ENCODE measurements around the gene PDLIM7.

Gene PDLIM7

GRCh38 chr5:177449140-177450061, 48.0 kb downstream of the PDLIM7 start:
- no peak overlapping the region for H3K27ac ChIP-seq (ENCODE audit: low read length)
- no peak overlapping the region for H3K4me3 ChIP-seq (ENCODE audit: low read length)
- no peak for TF ChIP-seq EZH2phosphoT487 (IDR thresholded peaks at IDR 0.05; ENCODE audit: low read depth)
- TF ChIP-seq, protein P1, sequence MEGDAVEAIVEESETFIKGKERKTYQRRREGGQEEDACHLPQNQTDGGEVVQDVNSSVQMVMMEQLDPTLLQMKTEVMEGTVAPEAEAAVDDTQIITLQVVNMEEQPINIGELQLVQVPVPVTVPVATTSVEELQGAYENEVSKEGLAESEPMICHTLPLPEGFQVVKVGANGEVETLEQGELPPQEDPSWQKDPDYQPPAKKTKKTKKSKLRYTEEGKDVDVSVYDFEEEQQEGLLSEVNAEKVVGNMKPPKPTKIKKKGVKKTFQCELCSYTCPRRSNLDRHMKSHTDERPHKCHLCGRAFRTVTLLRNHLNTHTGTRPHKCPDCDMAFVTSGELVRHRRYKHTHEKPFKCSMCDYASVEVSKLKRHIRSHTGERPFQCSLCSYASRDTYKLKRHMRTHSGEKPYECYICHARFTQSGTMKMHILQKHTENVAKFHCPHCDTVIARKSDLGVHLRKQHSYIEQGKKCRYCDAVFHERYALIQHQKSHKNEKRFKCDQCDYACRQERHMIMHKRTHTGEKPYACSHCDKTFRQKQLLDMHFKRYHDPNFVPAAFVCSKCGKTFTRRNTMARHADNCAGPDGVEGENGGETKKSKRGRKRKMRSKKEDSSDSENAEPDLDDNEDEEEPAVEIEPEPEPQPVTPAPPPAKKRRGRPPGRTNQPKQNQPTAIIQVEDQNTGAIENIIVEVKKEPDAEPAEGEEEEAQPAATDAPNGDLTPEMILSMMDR (IDR thresholded peaks at IDR 0.05; ENCODE audit: low read depth, low read length): no peak
- peaks cover 44% of the 10 kb centered on the region for H3K4me1 ChIP-seq (ENCODE audit: low read length)
- H3K4me2 ChIP-seq (ENCODE audit: low read length): no peak overlapping the region
- no peaks in the 10 kb centered on the region for H3K79me2 ChIP-seq (ENCODE audit: low read length)
- peaks cover 13% of the 10 kb centered on the region for H4K20me1 ChIP-seq (ENCODE audit: insufficient read depth, low read length)
- H2AFZ ChIP-seq (ENCODE audit: low read depth, low read length): no peak overlapping the region
- no peaks in the 10 kb centered on the region for H3K9me3 ChIP-seq (ENCODE audit: insufficient read depth, low read length)
- H3K27me3 ChIP-seq (ENCODE audit: low read depth, low read length): no peaks in the 10 kb centered on the region
- no peaks in the 10 kb centered on the region for H3K36me3 ChIP-seq (replicated peaks; ENCODE audit: low read depth, low read length)
- no peak overlapping the region for H3K9ac ChIP-seq (ENCODE audit: low read length)

DNA sequence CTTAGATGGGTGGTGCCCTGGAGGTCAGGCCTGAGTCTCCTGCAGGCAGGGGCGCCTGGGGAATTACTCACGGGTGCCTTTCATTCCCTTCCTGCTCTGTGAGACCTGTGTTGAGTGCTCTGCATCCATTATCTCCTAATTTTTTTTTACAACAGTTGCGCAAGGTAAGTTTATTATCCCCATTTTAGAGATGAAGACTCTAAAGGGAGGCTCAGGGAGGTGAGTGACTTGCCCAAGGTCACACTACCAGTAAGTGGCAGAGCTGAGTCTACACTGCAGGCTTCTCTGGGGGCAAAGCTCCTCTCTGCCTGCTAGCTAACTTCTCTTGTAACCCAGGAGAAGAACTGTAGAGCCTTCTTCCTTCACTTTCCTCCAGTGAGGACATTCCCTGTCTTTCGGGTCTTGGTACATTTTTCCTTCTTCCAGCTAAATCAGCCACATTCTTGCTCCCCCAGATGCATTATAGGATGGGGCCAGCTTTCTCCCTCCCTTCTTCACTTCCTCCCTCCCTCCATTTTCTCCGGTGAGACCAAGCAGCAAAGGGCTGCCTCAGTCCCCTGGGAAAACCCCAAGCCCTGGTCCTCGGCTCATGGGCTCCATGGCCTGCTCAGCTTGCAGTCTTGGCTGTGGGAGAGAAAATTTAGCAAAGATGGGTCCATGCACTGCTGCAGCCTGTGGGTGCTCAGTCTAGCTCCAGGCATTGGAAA, 49.0 kb downstream of the PDLIM7 start:
- H3K27ac ChIP-seq (ENCODE audit: low read length): no peak overlapping the region
- no peak overlapping the region for H3K9ac ChIP-seq (ENCODE audit: low read length)
- H3K4me1 ChIP-seq (ENCODE audit: low read length): peaks cover 38% of the 10 kb centered on the region
- H3K27me3 ChIP-seq (ENCODE audit: low read depth, low read length): no peaks in the 10 kb centered on the region
- no peaks in the 10 kb centered on the region for H3K36me3 ChIP-seq (replicated peaks; ENCODE audit: low read depth, low read length)
- no peaks in the 10 kb centered on the region for H3K79me2 ChIP-seq (ENCODE audit: low read length)
- no peak overlapping the region for H2AFZ ChIP-seq (ENCODE audit: low read depth, low read length)
- no peak for TF ChIP-seq EZH2phosphoT487 (IDR thresholded peaks at IDR 0.05; ENCODE audit: low read depth)
- TF ChIP-seq, protein P1 (IDR thresholded peaks at IDR 0.05; ENCODE audit: low read depth, low read length): no peak
- H3K4me3 ChIP-seq (ENCODE audit: low read length): no peak overlapping the region
- peaks cover 8% of the 10 kb centered on the region for H4K20me1 ChIP-seq (ENCODE audit: insufficient read depth, low read length)
- no peaks in the 10 kb centered on the region for H3K9me3 ChIP-seq (ENCODE audit: insufficient read depth, low read length)
- peak overlapping the region; percentile 64 for H3K4me2 ChIP-seq (ENCODE audit: low read length)

DNA sequence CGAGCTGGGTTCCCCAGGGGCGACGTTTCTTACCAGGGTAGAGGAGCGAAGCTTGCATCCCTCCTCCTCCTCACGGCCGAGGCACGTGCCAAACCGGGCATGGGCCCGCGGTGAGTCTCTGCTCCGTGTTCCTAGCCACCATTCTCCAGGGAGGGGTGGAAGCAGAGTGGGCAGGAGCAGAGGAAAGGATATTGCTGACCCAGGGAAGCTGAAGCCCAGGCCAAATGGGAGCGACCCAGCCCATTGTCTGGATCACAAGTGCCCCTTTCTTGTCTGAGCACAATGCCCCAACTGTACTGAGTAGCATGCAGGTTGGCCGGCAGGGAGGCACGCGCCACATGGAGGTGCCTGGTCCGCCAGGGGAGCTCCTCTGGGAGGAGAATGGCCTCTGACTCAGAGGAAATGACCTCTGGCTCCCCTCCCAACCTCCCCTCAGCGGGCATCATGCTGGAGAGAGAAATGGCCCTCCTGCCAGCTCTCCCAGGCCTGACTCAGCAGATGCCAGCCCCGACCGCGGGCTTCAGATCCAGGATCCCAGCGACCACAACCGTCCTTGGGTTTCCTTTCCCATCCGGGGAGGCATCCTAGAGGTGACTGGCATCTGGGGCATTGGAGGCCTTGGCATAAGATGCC, 49.7 kb downstream of the PDLIM7 start:
- peaks cover 35% of the 10 kb centered on the region for H3K4me1 ChIP-seq (ENCODE audit: low read length)
- H3K27ac ChIP-seq (ENCODE audit: low read length): no peak overlapping the region
- peak overlapping the region; percentile 58 for H3K4me3 ChIP-seq (ENCODE audit: low read length)

More for the DNA sequence above, 49.7 kb downstream of the PDLIM7 start:
- Histone ChIP-seq H3K79me2 (ENCODE audit: low read length) (no peaks in the 10 kb centered on the region), H2AFZ (ENCODE audit: low read depth, low read length) (no peak overlapping the region), H3K36me3 (replicated peaks; ENCODE audit: low read depth, low read length) (no peaks in the 10 kb centered on the region), H4K20me1 (ENCODE audit: insufficient read depth, low read length) (0 out of 2 replicates have a peak, but pooled peaks cover 2% of the 10 kb centered on the region), H3K9me3 (ENCODE audit: insufficient read depth, low read length) (no peaks in the 10 kb centered on the region), H3K4me2 (ENCODE audit: low read length) (peak overlapping the region; percentile 64), H3K9ac (ENCODE audit: low read length) (no peak overlapping the region), H3K27me3 (ENCODE audit: low read depth, low read length) (no peaks in the 10 kb centered on the region)
- TF ChIP-seq, protein P1 (IDR thresholded peaks at IDR 0.05; ENCODE audit: low read depth, low read length): no peak
- TF ChIP-seq EZH2phosphoT487 (IDR thresholded peaks at IDR 0.05; ENCODE audit: low read depth): no peak

All from OCI-LY3 (cell line).